A673 (cell line): ENCODE measurements around the gene LAMA3.

Experiments
- EZH2 ChIP-seq: fragments of 200-600 bp; sonication (generic); IDR thresholded peaks from 2 replicates; pipeline ENCODE4 v1.6.1; 2017; ENCODE audit warnings: borderline replicate concordance, low read depth, mild to moderate bottlenecking, mixed read lengths, antibody characterized with exemption, low read length; ENCODE audit not compliant: poor library complexity, severe bottlenecking
- TF ChIP-seq, protein P1 (sequence below): fragments of 300-800, 200-600 bp; sonication (generic); conservative IDR thresholded peaks from 2 replicates; pipeline ENCODE4 v1.5.1; 2017; ENCODE audit warnings: low read depth, mild to moderate bottlenecking, antibody characterized with exemption, low read length, moderate library complexity, mixed read lengths

DNA sequence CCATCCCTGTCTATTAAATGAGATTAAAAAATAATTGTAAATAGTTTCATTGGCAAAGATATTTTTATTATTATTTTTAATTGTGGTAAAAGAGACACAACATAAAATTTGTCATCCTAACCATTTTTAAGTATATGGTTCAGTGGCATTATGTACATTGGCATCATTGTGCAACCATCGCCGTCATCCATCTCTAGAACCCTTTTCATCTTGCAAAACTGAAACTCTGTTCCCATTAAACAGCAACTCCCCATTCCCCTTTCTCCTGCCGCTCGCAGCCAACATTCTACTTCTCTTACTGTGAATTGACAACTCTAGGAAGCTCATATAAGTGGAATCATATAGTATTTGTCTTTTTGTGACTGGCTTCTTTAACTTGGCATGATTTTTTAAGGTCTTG is 25.3 kb downstream of the LAMA3 start:
- TF ChIP-seq, protein P1, sequence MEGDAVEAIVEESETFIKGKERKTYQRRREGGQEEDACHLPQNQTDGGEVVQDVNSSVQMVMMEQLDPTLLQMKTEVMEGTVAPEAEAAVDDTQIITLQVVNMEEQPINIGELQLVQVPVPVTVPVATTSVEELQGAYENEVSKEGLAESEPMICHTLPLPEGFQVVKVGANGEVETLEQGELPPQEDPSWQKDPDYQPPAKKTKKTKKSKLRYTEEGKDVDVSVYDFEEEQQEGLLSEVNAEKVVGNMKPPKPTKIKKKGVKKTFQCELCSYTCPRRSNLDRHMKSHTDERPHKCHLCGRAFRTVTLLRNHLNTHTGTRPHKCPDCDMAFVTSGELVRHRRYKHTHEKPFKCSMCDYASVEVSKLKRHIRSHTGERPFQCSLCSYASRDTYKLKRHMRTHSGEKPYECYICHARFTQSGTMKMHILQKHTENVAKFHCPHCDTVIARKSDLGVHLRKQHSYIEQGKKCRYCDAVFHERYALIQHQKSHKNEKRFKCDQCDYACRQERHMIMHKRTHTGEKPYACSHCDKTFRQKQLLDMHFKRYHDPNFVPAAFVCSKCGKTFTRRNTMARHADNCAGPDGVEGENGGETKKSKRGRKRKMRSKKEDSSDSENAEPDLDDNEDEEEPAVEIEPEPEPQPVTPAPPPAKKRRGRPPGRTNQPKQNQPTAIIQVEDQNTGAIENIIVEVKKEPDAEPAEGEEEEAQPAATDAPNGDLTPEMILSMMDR = no peak
- no peak for TF ChIP-seq EZH2
